Activated naive CD8-positive, alpha-beta T cell treated with anti-CD3 and anti-CD28 coated beads, Interleukin-2, amount 50 U/mL, for 24 hours (primary cell): ENCODE measurements around the gene CBLN4.

Source experiments
- ATAC-seq: fragments of 150-1000 bp; cut with Tn5 transposase; one replicate; pipeline ENCODE4 v1.10.0; 2021
- DNase-seq: peaks from one replicate; pipeline ENCODE4 v3.0.0; 2021
- H3K27ac Mint-ChIP-seq: one replicate; pipeline ENCODE4 v1.8.0; 2021; ENCODE audit warnings: mild to moderate bottlenecking, mixed read lengths
- H3K27me3 Mint-ChIP-seq: one replicate; pipeline ENCODE4 v1.8.0; 2021; ENCODE audit warnings: mixed read lengths
- H3K36me3 Mint-ChIP-seq: one replicate; pipeline ENCODE4 v1.8.0; 2021; ENCODE audit warnings: low read depth, mixed read lengths
- H3K4me1 Mint-ChIP-seq: one replicate; pipeline ENCODE4 v1.8.0; 2021; ENCODE audit warnings: mixed read lengths
- H3K4me3 Mint-ChIP-seq: one replicate; pipeline ENCODE4 v1.8.0; 2021; ENCODE audit warnings: mild to moderate bottlenecking, moderate library complexity, mixed read lengths
- H3K9me3 Mint-ChIP-seq: one replicate; pipeline ENCODE4 v1.8.0; 2021; ENCODE audit warnings: mixed read lengths

Gene CBLN4

GRCh38 chr20:55977690-55978459 lies 27.4 kb downstream of the CBLN4 start:
- Mint-ChIP-seq H3K4me1 (no peaks in the 10 kb centered on the region), H3K36me3 (no peaks in the 10 kb centered on the region), H3K4me3 (no peak overlapping the region), H3K27ac (no peak overlapping the region), H3K27me3 (no peaks in the 10 kb centered on the region), H3K9me3 (peaks cover 11% of the 10 kb centered on the region)
- DNase-seq (no peak), ATAC-seq (no peak)

DNA sequence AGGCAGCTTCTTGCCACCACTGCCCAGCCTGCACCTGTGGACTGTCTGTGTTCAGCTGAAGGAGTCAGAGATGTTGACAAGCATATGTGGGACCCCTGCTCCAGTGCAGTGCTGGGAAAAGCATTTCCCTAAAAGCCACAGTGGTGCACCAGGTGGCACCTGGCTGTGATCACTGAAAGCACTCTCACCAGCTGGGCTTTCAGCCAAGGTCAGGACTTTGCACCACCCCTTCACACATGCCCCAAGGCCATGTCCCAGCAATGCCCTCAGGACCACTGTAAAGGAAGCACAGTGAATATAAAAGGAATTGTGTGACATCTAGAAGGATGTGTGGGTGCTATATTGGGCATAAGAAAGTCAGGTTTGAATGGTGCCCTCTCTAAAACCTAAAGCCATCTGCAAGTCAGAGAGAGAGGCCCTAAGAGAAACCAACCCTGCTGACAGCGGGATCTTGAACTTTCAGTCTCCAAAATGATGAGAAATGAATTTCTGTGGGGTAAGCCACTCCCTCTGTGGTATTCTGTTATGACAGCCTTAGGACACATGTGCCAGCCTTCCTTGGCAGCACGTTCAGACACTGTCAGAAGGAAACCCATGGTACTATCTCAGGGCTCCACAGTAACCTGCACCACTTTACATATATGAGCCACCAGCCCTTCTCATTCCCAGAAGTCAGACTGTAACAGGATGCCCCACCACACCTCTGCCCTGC lies 30.7 kb downstream of the CBLN4 start:
- H3K9me3 Mint-ChIP-seq: peaks cover 6% of the 10 kb centered on the region
- no peak overlapping the region for H3K27ac Mint-ChIP-seq
- no peak overlapping the region for H3K4me3 Mint-ChIP-seq
- no peaks in the 10 kb centered on the region for H3K4me1 Mint-ChIP-seq
- DNase-seq: no peak
- no peaks in the 10 kb centered on the region for H3K36me3 Mint-ChIP-seq
- no peak for ATAC-seq
- H3K27me3 Mint-ChIP-seq: no peaks in the 10 kb centered on the region

DNA sequence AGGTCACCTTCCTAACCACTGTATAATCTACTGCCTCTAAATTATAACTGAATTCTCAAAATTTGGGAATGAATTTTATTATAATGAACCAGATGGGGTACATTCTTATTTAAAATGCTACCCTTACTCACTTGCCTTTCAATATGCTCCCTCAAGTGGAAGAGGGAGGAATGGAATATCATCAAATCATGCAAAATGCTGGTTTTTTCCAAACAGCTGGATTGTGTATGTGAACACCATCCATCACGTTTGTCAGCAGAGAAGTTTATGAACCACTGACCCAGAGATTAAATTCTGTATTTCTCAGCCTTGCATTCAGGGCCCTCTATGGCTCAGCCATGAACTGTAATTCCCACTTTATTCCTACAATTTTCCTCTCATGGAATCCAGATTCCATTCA lies 40.5 kb downstream of the CBLN4 start:
- no peaks in the 10 kb centered on the region for H3K36me3 Mint-ChIP-seq
- peaks cover 30% of the 10 kb centered on the region for H3K9me3 Mint-ChIP-seq
- H3K27ac Mint-ChIP-seq: no peak overlapping the region
- ATAC-seq (no peak), DNase-seq (no peak)
- no peaks in the 10 kb centered on the region for H3K27me3 Mint-ChIP-seq
- H3K4me3 Mint-ChIP-seq: no peak overlapping the region
- no peaks in the 10 kb centered on the region for H3K4me1 Mint-ChIP-seq

GRCh38 chr20:55961376-55962330 lies 43.7 kb downstream of the CBLN4 start:
- H3K9me3 Mint-ChIP-seq: peaks cover 19% of the 10 kb centered on the region
- H3K4me3 Mint-ChIP-seq: no peak overlapping the region
- ATAC-seq (no peak), DNase-seq (no peak)
- H3K4me1 Mint-ChIP-seq: no peaks in the 10 kb centered on the region
- H3K36me3 Mint-ChIP-seq: no peaks in the 10 kb centered on the region
- no peak overlapping the region for H3K27ac Mint-ChIP-seq
- H3K27me3 Mint-ChIP-seq: no peaks in the 10 kb centered on the region

GRCh38 chr20:55953201-55953600 lies 52.1 kb downstream of the CBLN4 start:
- Mint-ChIP-seq H3K4me1 (no peaks in the 10 kb centered on the region), H3K4me3 (no peak overlapping the region), H3K27me3 (no peaks in the 10 kb centered on the region), H3K36me3 (no peaks in the 10 kb centered on the region), H3K27ac (no peak overlapping the region), H3K9me3 (peaks cover 6% of the 10 kb centered on the region)
- DNase-seq (no peak), ATAC-seq (no peak)

DNA sequence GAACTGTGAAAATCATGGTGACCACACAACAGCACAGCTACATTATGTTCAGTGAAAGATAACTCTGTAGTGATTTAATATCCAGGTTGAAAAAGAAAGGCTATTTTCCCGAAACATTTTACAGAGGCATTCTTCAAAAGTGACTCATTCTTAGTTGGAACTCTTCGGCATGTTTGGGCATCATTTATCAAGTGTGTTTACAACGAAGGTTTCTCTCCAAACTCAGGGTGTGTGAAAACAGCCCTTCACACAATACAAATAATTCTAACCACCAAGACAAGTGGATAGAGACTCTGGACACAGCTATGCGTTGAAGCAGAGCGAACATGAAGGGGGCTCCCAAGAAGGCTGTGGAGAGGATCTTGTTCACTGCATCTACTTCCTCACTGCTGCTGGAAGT lies 57.6 kb downstream of the CBLN4 start:
- Mint-ChIP-seq H3K27ac (no peak overlapping the region), H3K27me3 (no peaks in the 10 kb centered on the region), H3K4me3 (no peak overlapping the region), H3K9me3 (peaks cover 17% of the 10 kb centered on the region), H3K4me1 (no peaks in the 10 kb centered on the region), H3K36me3 (no peaks in the 10 kb centered on the region)
- DNase-seq (no peak), ATAC-seq (no peak)
